ENCODE data around the gene CSAD. TPM values are rescaled to one million over a fixed set of nuclear protein-coding genes. Genes with fewer than 3 reads are reported as not detected.
"Not testable (repeated sequence)": the region's sequence is repeated elsewhere in the genome, so short reads cannot be mapped to it uniquely, and the experiment has no call there.

The CSAD gene
- polyA plus RNA-seq, 1 of the 3 experiments (the other 2 are of a cell fraction), result 32.2 TPM

GRCh38 chr12:53180931-53181645 is 363 bp upstream of the CSAD start:
- H3F3A ChIP-seq (replicated peaks; ENCODE audit: insufficient read depth), result peaks cover 20% of the 10 kb centered on the region
- H3K27ac ChIP-seq (ENCODE audit: low read depth in 2 of 2, low read length in 1 of 2), result peak overlapping the region; percentile 89 to 97
- H4K20me1 ChIP-seq (ENCODE audit: insufficient read depth), result no peaks in the 10 kb centered on the region; the same call in 1 of the 2 replicates
- H3K27me3 ChIP-seq (ENCODE audit: insufficient read depth), result no peaks in the 10 kb centered on the region
- TF ChIP-seq MAX (IDR thresholded peaks at IDR 0.05; ENCODE audit: low read depth), result no peak; the same call in none of the 2 replicates
- no peak for TF ChIP-seq EP300 (IDR thresholded peaks at IDR 0.05; ENCODE audit: borderline replicate concordance in 1 of 2, low read depth in 1 of 2, low read length in 1 of 2)
- TF ChIP-seq GATA2 (CRISPR knock-in tag; IDR thresholded peaks at IDR 0.05), result no peak
- 0 out of 2 replicates have a peak, but pooled peaks have one; percentile 10 for TF ChIP-seq NRF1 (IDR thresholded peaks at IDR 0.05; ENCODE audit: low read depth, low read length)
- peak; percentile 71 for TF ChIP-seq MXI1 (IDR thresholded peaks at IDR 0.05; ENCODE audit: low read depth, low read length)
- TF ChIP-seq TAF1 (IDR thresholded peaks at IDR 0.05; ENCODE audit: borderline replicate concordance, low read depth, low read length), result no peak
- no peak for TF ChIP-seq RAD21 (IDR thresholded peaks at IDR 0.05; ENCODE audit: low read length)
- TF ChIP-seq SMC3 (IDR thresholded peaks at IDR 0.05; ENCODE audit: low read depth, low read length), result no peak
- TF ChIP-seq SIN3A (IDR thresholded peaks at IDR 0.05; ENCODE audit: borderline replicate concordance, low read depth, low read length), result no peak
- TF ChIP-seq RCOR1 (IDR thresholded peaks at IDR 0.05; ENCODE audit: low read length), result no peak
- peaks cover 16 to 31% of the 10 kb centered on the region in 2 experiments; a peak in 3 of 4 replicates for H3K4me1 ChIP-seq (ENCODE audit: control insufficient read depth in 1 of 2, insufficient read depth in 2 of 2, low read depth in 1 of 2, low read length in 1 of 2)
- H3K4me3 ChIP-seq (ENCODE audit: low read depth in 2 of 2, low read length in 1 of 2), result peak overlapping the region; percentile 77 to 78
- CTCF ChIA-PET, result interaction anchor here (0.6 to 23.1 kb wide), 12 partner anchors 10 to 140 kb away, joined by 3 to 272 read pairs (median 5); partner anchors contain the start of genes AAAS and ESPL1
- H3K9ac ChIP-seq, result peak overlapping the region; percentile 83
- WGBS (ENCODE audit: low lambda C conversion rate), result 15% methylated on average over 8 of the region's 57 CpGs
- POLR2A ChIA-PET, result interaction anchor here (0.9 to 2.1 kb wide), 11 partner anchors 8 to 175 kb away, joined by 3 to 12 read pairs (median 4); partner anchors contain the start of genes AAAS, EIF4B, ESPL1 and MYG1
- H2AFZ ChIP-seq (ENCODE audit: low read depth), result no peak overlapping the region
- peak; percentile 98 for DNase-seq
- no peaks in the 10 kb centered on the region for H3K9me2 ChIP-seq
- peaks cover 39 to 40% of the 10 kb centered on the region in 2 experiments for H3K36me3 ChIP-seq (replicated peaks in 1 of 2; ENCODE audit: control insufficient read depth in 1 of 2, insufficient read depth in 2 of 2, low read length in 1 of 2)
- H3K4me2 ChIP-seq, result peak overlapping the region; percentile 97
- no peaks in the 10 kb centered on the region for H3K9me3 ChIP-seq
- peaks cover 41% of the 10 kb centered on the region for H3K79me2 ChIP-seq (ENCODE audit: insufficient read depth)

- Histone ChIP-seq H3K27me3 (ENCODE audit: insufficient read depth) (no peaks in the 10 kb centered on the region), H3K27ac (ENCODE audit: low read depth in 2 of 2, low read length in 1 of 2) (peak overlapping the region; percentile 89 to 97), H3K9me3 (no peaks in the 10 kb centered on the region), H2AFZ (ENCODE audit: low read depth) (peak overlapping the region; percentile 85), H3K9ac (peak overlapping the region; percentile 83), H3K79me2 (ENCODE audit: insufficient read depth) (peaks cover 37% of the 10 kb centered on the region), H4K20me1 (ENCODE audit: insufficient read depth) (no peaks in the 10 kb centered on the region; the same call in 1 of the 2 replicates), H3K9me2 (no peaks in the 10 kb centered on the region), H3F3A (replicated peaks; ENCODE audit: insufficient read depth) (peaks cover 31% of the 10 kb centered on the region), H3K36me3 (replicated peaks in 1 of 2; ENCODE audit: control insufficient read depth in 1 of 2, insufficient read depth in 2 of 2, low read length in 1 of 2) (peaks cover 25 to 27% of the 10 kb centered on the region in 2 experiments), H3K4me3 (ENCODE audit: low read depth in 2 of 2, low read length in 1 of 2) (peak overlapping the region; percentile 77 to 78), H3K4me2 (peak overlapping the region; percentile 97), H3K4me1 (ENCODE audit: control insufficient read depth in 1 of 2, insufficient read depth in 2 of 2, low read depth in 1 of 2, low read length in 1 of 2) (peaks cover 24 to 25% of the 10 kb centered on the region in 2 experiments; a peak in 3 of 4 replicates)
- WGBS (ENCODE audit: low lambda C conversion rate), result 22% methylated on average over 12 of the region's 12 CpGs
- DNase-seq, result peak; percentile 53
- CTCF ChIA-PET, result interaction anchor here (1.1 to 23.1 kb wide), 8 partner anchors 11 to 165 kb away, joined by 3 to 272 read pairs (median 8); partner anchors contain the start of genes AAAS and ESPL1
- POLR2A ChIA-PET, result interaction anchor here (0.7 to 2.1 kb wide), 8 partner anchors 12 to 116 kb away, joined by 3 to 12 read pairs (median 4); partner anchors contain the start of genes PFDN5 and SPRYD3
- TF ChIP-seq POLR2AphosphoS5 (IDR thresholded peaks at IDR 0.05; ENCODE audit: low read depth, low read length) (no peak), USF1 (IDR thresholded peaks at IDR 0.05; ENCODE audit: borderline replicate concordance, low read depth) (no peak), USF2 (IDR thresholded peaks at IDR 0.05; ENCODE audit: borderline replicate concordance, low read depth, low read length) (no peak), GABPA (IDR thresholded peaks at IDR 0.05; ENCODE audit: low read depth) (no peak), JUND (IDR thresholded peaks at IDR 0.05) (no peak), FOSL2 (IDR thresholded peaks at IDR 0.05; ENCODE audit: borderline replicate concordance, low read depth) (no peak)
These were observed 972 bp downstream of the CSAD start for GRCh38 chr12:53179687-53180219.

GRCh38 chr12:53178803-53179202 is 1.9 kb downstream of the CSAD start:
- POLR2A ChIA-PET, result not testable (repeated sequence)

More at GRCh38 chr12:53178803-53179202, 1.9 kb downstream of the CSAD start:
- 96% methylated on average over 14 of the region's 14 CpGs for WGBS (ENCODE audit: low lambda C conversion rate)
- H3K79me2 ChIP-seq (ENCODE audit: insufficient read depth), result peaks cover 28% of the 10 kb centered on the region
- not testable (repeated sequence) for H3K4me3 ChIP-seq (ENCODE audit: low read depth in 2 of 2, low read length in 1 of 2); H3K9ac ChIP-seq; H4K20me1 ChIP-seq (ENCODE audit: insufficient read depth); H3K4me2 ChIP-seq; H3K27ac ChIP-seq (ENCODE audit: low read depth in 2 of 2, low read length in 1 of 2); H2AFZ ChIP-seq (ENCODE audit: low read depth); H3K27me3 ChIP-seq (ENCODE audit: insufficient read depth); DNase-seq; H3K9me3 ChIP-seq; H3K9me2 ChIP-seq
- H3K4me1 ChIP-seq (ENCODE audit: control insufficient read depth in 1 of 2, insufficient read depth in 2 of 2, low read depth in 1 of 2, low read length in 1 of 2), result peaks cover 23 to 25% of the 10 kb centered on the region in 2 experiments; a peak in 3 of 4 replicates
- CTCF ChIA-PET, result interaction anchor here (6.3 to 23.1 kb wide), 2 partner anchors 18 kb away, joined by 39 to 272 read pairs; no protein-coding TSS in a partner anchor
- peaks cover 18 to 20% of the 10 kb centered on the region in 2 experiments for H3K36me3 ChIP-seq (replicated peaks in 1 of 2; ENCODE audit: control insufficient read depth in 1 of 2, insufficient read depth in 2 of 2, low read length in 1 of 2)
- H3F3A ChIP-seq (replicated peaks; ENCODE audit: insufficient read depth), result peaks cover 32% of the 10 kb centered on the region
